Lower leg skin (tissue), 3 donors: Measurements from ENCODE around the gene PA2G4.

ENCODE experiments used
- POLR2A ChIP-seq, 2 donors: fragments of 450-650 bp; IDR thresholded peaks; one replicate each; pipeline ENCODE4 v1.6.1; 2016 to 2017; ENCODE audit warnings: antibody characterized with exemption in 2 of 2, mild to moderate bottlenecking in 1 of 2, moderate library complexity in 1 of 2
- TF ChIP-seq, protein P1 (sequence below), 3 donors: fragments of 450-650 bp; IDR thresholded peaks; one replicate each; pipeline ENCODE4 v1.5.1; 2016; ENCODE audit warnings: antibody characterized with exemption in 3 of 3, mild to moderate bottlenecking in 3 of 3, moderate library complexity in 2 of 3

- TF ChIP-seq, protein P1, sequence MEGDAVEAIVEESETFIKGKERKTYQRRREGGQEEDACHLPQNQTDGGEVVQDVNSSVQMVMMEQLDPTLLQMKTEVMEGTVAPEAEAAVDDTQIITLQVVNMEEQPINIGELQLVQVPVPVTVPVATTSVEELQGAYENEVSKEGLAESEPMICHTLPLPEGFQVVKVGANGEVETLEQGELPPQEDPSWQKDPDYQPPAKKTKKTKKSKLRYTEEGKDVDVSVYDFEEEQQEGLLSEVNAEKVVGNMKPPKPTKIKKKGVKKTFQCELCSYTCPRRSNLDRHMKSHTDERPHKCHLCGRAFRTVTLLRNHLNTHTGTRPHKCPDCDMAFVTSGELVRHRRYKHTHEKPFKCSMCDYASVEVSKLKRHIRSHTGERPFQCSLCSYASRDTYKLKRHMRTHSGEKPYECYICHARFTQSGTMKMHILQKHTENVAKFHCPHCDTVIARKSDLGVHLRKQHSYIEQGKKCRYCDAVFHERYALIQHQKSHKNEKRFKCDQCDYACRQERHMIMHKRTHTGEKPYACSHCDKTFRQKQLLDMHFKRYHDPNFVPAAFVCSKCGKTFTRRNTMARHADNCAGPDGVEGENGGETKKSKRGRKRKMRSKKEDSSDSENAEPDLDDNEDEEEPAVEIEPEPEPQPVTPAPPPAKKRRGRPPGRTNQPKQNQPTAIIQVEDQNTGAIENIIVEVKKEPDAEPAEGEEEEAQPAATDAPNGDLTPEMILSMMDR (IDR thresholded peaks at IDR 0.05) = no peak
- TF ChIP-seq POLR2A (IDR thresholded peaks at IDR 0.05) = no peak
Measured at GRCh38 chr12:56154818-56155217, 50.5 kb downstream of the PA2G4 start.
